H9 (cell line): ENCODE measurements around the gene C6orf52. TPM values are rescaled to one million over a fixed set of nuclear protein-coding genes. Genes with fewer than 3 reads are reported as not detected.

Experiments used
- DNase-seq: peaks from one replicate; pipeline ENCODE4 v3.0.0-alpha.2; 2017
- H2AFZ ChIP-seq: one replicate; pipeline ENCODE4 v1.6.1; 2013; ENCODE audit warnings: mild to moderate bottlenecking, low read length, control low read depth, moderate library complexity
- H2AK5ac ChIP-seq: 2 replicates; pipeline ENCODE4 v1.6.1; 2013; ENCODE audit warnings: low read length, control low read depth, mixed read lengths; ENCODE audit not compliant: insufficient read length
- H2BK120ac ChIP-seq: one replicate; pipeline ENCODE4 v1.6.1; 2013; ENCODE audit warnings: low read depth, mild to moderate bottlenecking, low read length, control low read depth, inconsistent platforms; ENCODE audit not compliant: poor library complexity, severe bottlenecking
- H2BK12ac ChIP-seq: 2 replicates; pipeline ENCODE4 v1.6.1; 2013; ENCODE audit warnings: low read length, control low read depth, mixed read lengths, low read depth; ENCODE audit not compliant: insufficient read length
- H2BK15ac ChIP-seq: 2 replicates; pipeline ENCODE4 v1.6.1; 2013; ENCODE audit warnings: low read depth, low read length, control low read depth
- H2BK20ac ChIP-seq: one replicate; pipeline ENCODE4 v1.6.1; 2013; ENCODE audit warnings: low read depth, mild to moderate bottlenecking, low read length, control low read depth, inconsistent platforms; ENCODE audit not compliant: poor library complexity, severe bottlenecking
- H2BK5ac ChIP-seq: 2 replicates; pipeline ENCODE4 v1.6.1; 2013; ENCODE audit warnings: low read length, control low read depth, mixed read lengths; ENCODE audit not compliant: insufficient read length
- H3K14ac ChIP-seq: 2 replicates; pipeline ENCODE4 v1.6.1; 2013; ENCODE audit warnings: low read length, control low read depth; ENCODE audit not compliant: insufficient read depth
- H3K18ac ChIP-seq: 2 replicates; pipeline ENCODE4 v1.6.1; 2013; ENCODE audit warnings: low read depth, mild to moderate bottlenecking, mixed read lengths, low read length, control low read depth; ENCODE audit not compliant: insufficient read length
- H3K23ac ChIP-seq: 2 replicates; pipeline ENCODE4 v1.6.1; 2013; ENCODE audit warnings: low read length, control low read depth, mixed read lengths, low read depth; ENCODE audit not compliant: insufficient read length
- H3K23me2 ChIP-seq: 2 replicates; pipeline ENCODE4 v1.6.1; 2013; ENCODE audit warnings: low read depth, mild to moderate bottlenecking, mixed read lengths, low read length, control low read depth; ENCODE audit not compliant: insufficient read length, poor library complexity, severe bottlenecking
- H3K27ac ChIP-seq: 2 replicates; pipeline ENCODE4 v1.5.1; 2013; ENCODE audit warnings: low read length, control low read depth, mixed read lengths, low read depth; ENCODE audit not compliant: insufficient read length
- H3K27me3 ChIP-seq: 2 replicates; pipeline ENCODE4 v1.6.1; 2013; ENCODE audit warnings: low read length, control low read depth, inconsistent platforms; ENCODE audit not compliant: insufficient read depth
- H3K4ac ChIP-seq: 2 replicates; pipeline ENCODE4 v1.6.1; 2013; ENCODE audit warnings: low read depth, mild to moderate bottlenecking, control low read depth, inconsistent platforms, low read length, moderate library complexity
- H3K4me1 ChIP-seq: 2 replicates; pipeline ENCODE4 v1.6.1; 2013; ENCODE audit warnings: low read length, control low read depth, inconsistent platforms; ENCODE audit not compliant: insufficient read depth
- H3K4me2 ChIP-seq: 2 replicates; pipeline ENCODE4 v1.6.1; 2013; ENCODE audit warnings: low read length, control low read depth, mixed read lengths; ENCODE audit not compliant: insufficient read length, insufficient read depth
- H3K56ac ChIP-seq: 2 replicates; pipeline ENCODE4 v1.6.1; 2013; ENCODE audit warnings: low read depth, mild to moderate bottlenecking, mixed read lengths, low read length, control low read depth; ENCODE audit not compliant: insufficient read length
- H3K79me1 ChIP-seq: 2 replicates; pipeline ENCODE4 v1.6.1; 2013; ENCODE audit warnings: low read depth, mild to moderate bottlenecking, moderate library complexity, low read length, control low read depth, inconsistent platforms; ENCODE audit not compliant: insufficient read depth, poor library complexity, severe bottlenecking
- H3K79me2 ChIP-seq: 2 replicates; pipeline ENCODE4 v1.6.1; 2013; ENCODE audit warnings: low read length, control low read depth, inconsistent platforms; ENCODE audit not compliant: insufficient read depth
- H3K9ac ChIP-seq: 2 replicates; pipeline ENCODE4 v1.6.1; 2013; ENCODE audit warnings: low read length, control low read depth, mixed read lengths; ENCODE audit not compliant: insufficient read length; ENCODE audit errors: extremely low read depth
- H3K9me3 ChIP-seq: one replicate; pipeline ENCODE4 v1.6.1; 2013; ENCODE audit warnings: low read depth, low read length, inconsistent platforms; ENCODE audit not compliant: control insufficient read depth
- H3T11ph ChIP-seq: one replicate; pipeline ENCODE4 v1.6.1; 2013; ENCODE audit warnings: mild to moderate bottlenecking, low read length, control low read depth, inconsistent platforms
- H4K20me1 ChIP-seq: one replicate; pipeline ENCODE4 v1.6.1; 2013; ENCODE audit not compliant: control insufficient read depth, insufficient read length, insufficient read depth
- H4K5ac ChIP-seq: 2 replicates; pipeline ENCODE4 v1.6.1; 2013; ENCODE audit warnings: low read depth, mild to moderate bottlenecking, mixed read lengths, low read length, control low read depth; ENCODE audit not compliant: insufficient read length
- H4K8ac ChIP-seq: replicated peaks from 2 replicates; pipeline ENCODE4 v1.6.1; 2013; ENCODE audit warnings: low read length, control low read depth, mixed read lengths, low read depth; ENCODE audit not compliant: insufficient read length
- H4K91ac ChIP-seq: 2 replicates; pipeline ENCODE4 v1.6.1; 2013; ENCODE audit warnings: low read depth, mild to moderate bottlenecking, moderate library complexity, mixed read lengths, low read length, control low read depth; ENCODE audit not compliant: insufficient read length
- H3K27ac Mint-ChIP-seq, 3 experiments: 2 replicates in 2 of 3; 3 replicates in 1 of 3; pipeline ENCODE4 v1.8.0; 2020 to 2021; ENCODE audit warnings: mixed read lengths in 3 of 3, mild to moderate bottlenecking in 1 of 3, moderate library complexity in 1 of 3
- H3K27me3 Mint-ChIP-seq: 2 replicates; pipeline ENCODE4 v1.8.0; 2021; ENCODE audit warnings: low read depth, mild to moderate bottlenecking, moderate library complexity, mixed read lengths
- H3K36me3 Mint-ChIP-seq, 3 experiments: 2 replicates in 2 of 3; 3 replicates in 1 of 3; pipeline ENCODE4 v1.8.0; 2020 to 2021; ENCODE audit warnings: low read depth in 3 of 3, mixed read lengths in 3 of 3; ENCODE audit not compliant: insufficient read depth in 1 of 3
- H3K4me1 Mint-ChIP-seq, 2 experiments: 2 replicates each; pipeline ENCODE4 v1.8.0; 2020; ENCODE audit warnings: mixed read lengths in 2 of 2
- H3K4me3 Mint-ChIP-seq, 2 experiments: 2 replicates in 1 of 2; 3 replicates in 1 of 2; pipeline ENCODE4 v1.8.0; 2020 to 2021; ENCODE audit warnings: mild to moderate bottlenecking in 2 of 2, mixed read lengths in 2 of 2, moderate library complexity in 1 of 2
- H3K9me3 Mint-ChIP-seq, 2 experiments: 2 replicates in 1 of 2; 3 replicates in 1 of 2; pipeline ENCODE4 v1.8.0; 2020; ENCODE audit warnings: mild to moderate bottlenecking in 2 of 2, mixed read lengths in 2 of 2, moderate library complexity in 1 of 2
- CTCF ChIP-seq: fragments of 200-600 bp; sonication (generic); conservative IDR thresholded peaks from 3 replicates; pipeline ENCODE4 v1.8.0; 2021; ENCODE audit warnings: antibody characterized with exemption, mild to moderate bottlenecking
- WGBS: extraction: QIAGEN DNeasy Blood & Tissue Kit; methylation state at CpG from one replicate; pipeline ENCODE4 v1.1.7; 2013; ENCODE audit warnings: missing lambda C conversion rate, low lambda C conversion rate, mixed read lengths; ENCODE audit not compliant: insufficient read length; ENCODE audit errors: extremely low coverage; 5-methylcytosine and 5-hydroxymethylcytosine counted together
- total RNA-seq: library from RNA; stranded (reverse); gene quantifications from 2 replicates; pipeline ENCODE4 v1.2.1, GENCODE V29; 2021

The C6orf52 gene
- total RNA-seq, 1 experiment from 2014 or later = 1.8 TPM

- 0 out of 2 replicates have a peak, but pooled peaks cover 2% of the 10 kb centered on the region for H3K4me1 ChIP-seq
- no peak overlapping the region for H3K4me2 ChIP-seq
- H3K14ac ChIP-seq = no peak overlapping the region
- H4K20me1 ChIP-seq = no peaks in the 10 kb centered on the region
- H3K79me2 ChIP-seq = no peaks in the 10 kb centered on the region
- no peak overlapping the region for H3K4ac ChIP-seq
- no peak overlapping the region for H4K91ac ChIP-seq
- H3K23me2 ChIP-seq = peaks cover 9% of the 10 kb centered on the region
- H2AFZ ChIP-seq = no peak overlapping the region
- H3K4me3 Mint-ChIP-seq = peak overlapping the region in 1 of 2 experiments; percentile 34; a peak in 1 of 5 replicates
- H3K36me3 Mint-ChIP-seq = peaks cover 12 to 47% (median 43%) of the 10 kb centered on the region in 3 experiments
- no peak overlapping the region for H2BK5ac ChIP-seq
- TF ChIP-seq CTCF = no peak
- H3K4me1 Mint-ChIP-seq = peaks cover 19 to 23% of the 10 kb centered on the region in 2 experiments
- H2BK20ac ChIP-seq = no peak overlapping the region
- no peaks in the 10 kb centered on the region for H3K79me1 ChIP-seq
- H4K8ac ChIP-seq = no peak overlapping the region
- H3K18ac ChIP-seq = no peak overlapping the region
- H3K23ac ChIP-seq = no peak overlapping the region
- H3K27me3 ChIP-seq = no peaks in the 10 kb centered on the region
- no peaks in the 10 kb centered on the region for H3K9me3 ChIP-seq
- H2BK12ac ChIP-seq = no peak overlapping the region
- no peak for DNase-seq
- H3K9me3 Mint-ChIP-seq = no peaks in the 10 kb centered on the region; a peak in 2 of 5 replicates
- no peak overlapping the region for H4K5ac ChIP-seq
- no peak overlapping the region for H3K9ac ChIP-seq
- H2AK5ac ChIP-seq = no peak overlapping the region
- H3K27ac Mint-ChIP-seq = peak overlapping the region; percentile 49 to 65 (median 59); a peak in 3 of 7 replicates
- H3K56ac ChIP-seq = no peak overlapping the region
- H2BK120ac ChIP-seq = no peak overlapping the region
- H2BK15ac ChIP-seq = no peak overlapping the region
- H3K27me3 Mint-ChIP-seq = no peaks in the 10 kb centered on the region
- H3K27ac ChIP-seq = no peak overlapping the region
- no peak overlapping the region for H3T11ph ChIP-seq
- no CpG with 5 or more reads among the region's 6 CpGs for WGBS
Observed at GRCh38 chr6:10725044-10725443, 30.6 kb upstream of the C6orf52 start.
